Upper lobe of left lung (tissue), 4 donors: Measurements from ENCODE around the gene SIGLEC1.

Source experiments
- CTCF ChIP-seq, 6 experiments: fragments of 450-650 bp in 4 of 6; fragments of 200-600 bp in 2 of 6; sonication (generic) in 2 of 6; IDR thresholded peaks; one replicate each; pipeline ENCODE4 v1.5.1; 2016 to 2019; ENCODE audit warnings: antibody characterized with exemption in 6 of 6
- EP300 ChIP-seq, 4 donors: sonication (generic); formaldehyde crosslinking; IDR thresholded peaks; one replicate each; pipeline ENCODE4 v1.5.1; 2017; ENCODE audit warnings: antibody characterized with exemption in 4 of 4, control low read depth in 2 of 4
- POLR2A ChIP-seq, 4 donors: fragments of 450-650 bp; IDR thresholded peaks; one replicate each; pipeline ENCODE4 v1.5.1; 2016 to 2017; ENCODE audit warnings: antibody characterized with exemption in 4 of 4, mild to moderate bottlenecking in 2 of 4
- POLR2AphosphoS5 ChIP-seq, 2 donors: sonication (generic); formaldehyde crosslinking; IDR thresholded peaks; one replicate each; pipeline ENCODE4 v1.5.1; 2017; ENCODE audit warnings: antibody characterized with exemption in 2 of 2

- no peak for TF ChIP-seq POLR2AphosphoS5 (IDR thresholded peaks at IDR 0.05)
- no peak for TF ChIP-seq POLR2A (IDR thresholded peaks at IDR 0.05)
- no peak for TF ChIP-seq EP300 (IDR thresholded peaks at IDR 0.05)
- TF ChIP-seq CTCF (IDR thresholded peaks at IDR 0.05), result no peak
Measured at GRCh38 chr20:3698591-3699001, 13.8 kb downstream of the SIGLEC1 start.
